ENCODE data around the gene DDC. TPM values are rescaled to one million over a fixed set of nuclear protein-coding genes. Genes with fewer than 3 reads are reported as not detected.
A peak's percentile ranks its signal among the peaks of the same experiment; 100 is the strongest.
"Not testable (repeated sequence)": the region's sequence is repeated elsewhere in the genome, so short reads cannot be mapped to it uniquely, and the experiment has no call there.

Gene DDC
- total and polyA plus RNA-seq, 2 donors from 2014 or later = 7.8 to 257 TPM

DNA sequence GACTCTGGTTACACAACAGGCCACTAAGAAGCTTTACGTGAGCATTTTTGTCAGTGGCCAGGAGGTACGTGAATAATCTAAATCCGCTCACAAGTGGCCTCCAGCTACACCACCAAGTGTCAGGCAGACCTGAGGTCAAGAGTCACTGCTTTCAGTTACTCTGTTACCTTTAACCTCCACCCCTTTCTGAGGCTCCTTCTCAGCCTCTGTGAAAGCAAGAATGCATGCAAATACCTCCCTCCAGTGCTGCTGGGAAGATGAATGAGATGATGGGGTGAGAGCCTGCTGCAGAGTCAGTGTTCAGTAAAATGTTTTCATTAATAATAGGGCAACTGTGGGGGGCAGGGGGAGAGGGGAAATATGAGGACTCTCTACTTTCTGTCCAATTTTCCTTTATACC is 11.2 kb downstream of the DDC start:
- H3K36me3 ChIP-seq (ENCODE audit: control insufficient read depth in 2 of 3, insufficient read depth in 3 of 3, low read length in 3 of 3) = no peaks in the 10 kb centered on the region
- peaks cover 0 to 18% (median 9%) of the 10 kb centered on the region in 3 donors for H3K4me1 ChIP-seq (ENCODE audit: control insufficient read depth in 2 of 3, insufficient read depth in 2 of 3, low read depth in 1 of 3, low read length in 3 of 3)
- no peak overlapping the region for H3K9ac ChIP-seq (ENCODE audit: low read length in 3 of 3)
- FAIRE-seq = no peak
- no peak overlapping the region for H3K4me3 ChIP-seq (ENCODE audit: low read length in 3 of 3)
- no peak overlapping the region for H3K27ac ChIP-seq (ENCODE audit: low read depth in 2 of 2, low read length in 2 of 2)
- TF ChIP-seq CTCF (IDR thresholded peaks at IDR 0.05; ENCODE audit: borderline replicate concordance, extremely low read depth, insufficient read depth) = no peak
- no peak for DNase-seq
- H3K27me3 ChIP-seq (ENCODE audit: control insufficient read depth, insufficient read depth, low read length) = no peaks in the 10 kb centered on the region
- intact Hi-C loops (cut with DNase I) = no loop called here
- no peaks in the 10 kb centered on the region for H3K9me3 ChIP-seq (ENCODE audit: control insufficient read depth in 2 of 3, insufficient read depth in 1 of 3, low read length in 3 of 3)

- Histone ChIP-seq H3K4me1 (ENCODE audit: control insufficient read depth in 2 of 3, insufficient read depth in 2 of 3, low read depth in 1 of 3, low read length in 3 of 3) (peaks cover 0 to 13% (median 7%) of the 10 kb centered on the region in 3 donors), H3K9ac (ENCODE audit: low read length in 3 of 3) (no peak overlapping the region), H3K4me3 (ENCODE audit: low read length in 3 of 3) (no peak overlapping the region), H3K27ac (ENCODE audit: low read depth in 2 of 2, low read length in 2 of 2) (no peak overlapping the region), H3K36me3 (ENCODE audit: control insufficient read depth in 2 of 3, insufficient read depth in 3 of 3, low read length in 3 of 3) (no peaks in the 10 kb centered on the region), H3K9me3 (ENCODE audit: control insufficient read depth in 2 of 3, insufficient read depth in 1 of 3, low read length in 3 of 3) (no peaks in the 10 kb centered on the region), H3K27me3 (ENCODE audit: control insufficient read depth, insufficient read depth, low read length) (no peaks in the 10 kb centered on the region)
- no peak for FAIRE-seq
- intact Hi-C loops (cut with DNase I) = no loop called here
- no peak for TF ChIP-seq CTCF (IDR thresholded peaks at IDR 0.05; ENCODE audit: borderline replicate concordance, extremely low read depth, insufficient read depth)
- DNase-seq = peak in 4 of 5 donors; percentile 66 to 85 (median 68)
Measured at GRCh38 chr7:50552921-50553320, 12.3 kb downstream of the DDC start.

GRCh38 chr7:50552139-50552538 is 13.1 kb downstream of the DDC start:
- no peak for FAIRE-seq
- Histone ChIP-seq H3K9me3 (ENCODE audit: control insufficient read depth in 2 of 3, insufficient read depth in 1 of 3, low read length in 3 of 3) (no peaks in the 10 kb centered on the region), H3K36me3 (ENCODE audit: control insufficient read depth in 2 of 3, insufficient read depth in 3 of 3, low read length in 3 of 3) (no peaks in the 10 kb centered on the region), H3K4me3 (ENCODE audit: low read length in 3 of 3) (no peak overlapping the region), H3K27me3 (ENCODE audit: control insufficient read depth, insufficient read depth, low read length) (no peaks in the 10 kb centered on the region), H3K4me1 (ENCODE audit: control insufficient read depth in 2 of 3, insufficient read depth in 2 of 3, low read depth in 1 of 3, low read length in 3 of 3) (peaks cover 0 to 7% (median 3%) of the 10 kb centered on the region in 3 donors), H3K9ac (ENCODE audit: low read length in 3 of 3) (no peak overlapping the region), H3K27ac (ENCODE audit: low read depth in 2 of 2, low read length in 2 of 2) (no peak overlapping the region)
- no peak for TF ChIP-seq CTCF (IDR thresholded peaks at IDR 0.05; ENCODE audit: borderline replicate concordance, extremely low read depth, insufficient read depth)
- DNase-seq = no peak
- intact Hi-C loops (cut with DNase I) = no loop called here

GRCh38 chr7:50545613-50546012 is 19.6 kb downstream of the DDC start:
- DNase-seq; intact Hi-C loops (cut with DNase I): not testable (repeated sequence)

More at GRCh38 chr7:50545613-50546012, 19.6 kb downstream of the DDC start:
- H3K4me1 ChIP-seq (ENCODE audit: control insufficient read depth in 2 of 3, insufficient read depth in 2 of 3, low read depth in 1 of 3, low read length in 3 of 3); FAIRE-seq; H3K27me3 ChIP-seq (ENCODE audit: control insufficient read depth, insufficient read depth, low read length); H3K9ac ChIP-seq (ENCODE audit: low read length in 3 of 3); H3K36me3 ChIP-seq (ENCODE audit: control insufficient read depth in 2 of 3, insufficient read depth in 3 of 3, low read length in 3 of 3); H3K4me3 ChIP-seq (ENCODE audit: low read length in 3 of 3); H3K9me3 ChIP-seq (ENCODE audit: control insufficient read depth in 2 of 3, insufficient read depth in 1 of 3, low read length in 3 of 3); H3K27ac ChIP-seq (ENCODE audit: low read depth in 2 of 2, low read length in 2 of 2): not testable (repeated sequence)

Measured in kidney (tissue), 14 donors.